ENCODE measurements around the gene PPP1R3F.
"Not testable (repeated sequence)": the region's sequence is repeated elsewhere in the genome, so short reads cannot be mapped to it uniquely, and the experiment has no call there.

GRCh38 chrX:49299293-49299692 is 29.7 kb downstream of the PPP1R3F start:
- TF ChIP-seq CTCF (IDR thresholded peaks at IDR 0.05; ENCODE audit: low read length); EZH2phosphoT487 (IDR thresholded peaks at IDR 0.05; ENCODE audit: low read length); EZH2 (optimal IDR thresholded peaks at IDR 0.05; ENCODE audit: low read depth, low read length): not testable (repeated sequence)
